GM21619 (cell line): ENCODE data around the gene SIRT5.

Experiments
- ATAC-seq: cut with Tn5 transposase; IDR thresholded peaks from one replicate; pipeline ENCODE4 v1.9.1; 2021; ENCODE audit not compliant: unreplicated experiment

Gene SIRT5

GRCh38 chr6:13586603-13587542 is 12.5 kb downstream of the SIRT5 start:
- ATAC-seq: no peak

GRCh38 chr6:13589801-13590200 is 15.4 kb downstream of the SIRT5 start:
- no peak for ATAC-seq

GRCh38 chr6:13590574-13591153 is 16.3 kb downstream of the SIRT5 start:
- no peak for ATAC-seq

- ATAC-seq: no peak
Observed at GRCh38 chr6:13591205-13591921, 17.0 kb downstream of the SIRT5 start.

- ATAC-seq: no peak
Observed at GRCh38 chr6:13593103-13593502, 18.7 kb downstream of the SIRT5 start.

- ATAC-seq: no peak
Observed at GRCh38 chr6:13593720-13594119, 19.3 kb downstream of the SIRT5 start.

GRCh38 chr6:13597073-13597472 is 22.7 kb downstream of the SIRT5 start:
- ATAC-seq: no peak

GRCh38 chr6:13600036-13600435 is 25.6 kb downstream of the SIRT5 start:
- ATAC-seq: no peak

GRCh38 chr6:13604135-13604534 is 29.7 kb downstream of the SIRT5 start:
- no peak for ATAC-seq

GRCh38 chr6:13604546-13605416 is 30.4 kb downstream of the SIRT5 start:
- ATAC-seq: no peak

- no peak for ATAC-seq
Observed at GRCh38 chr6:13605634-13606033, 31.2 kb downstream of the SIRT5 start.

GRCh38 chr6:13611715-13612114 is 37.3 kb downstream of the SIRT5 start:
- no peak for ATAC-seq

- ATAC-seq: no peak
Observed at GRCh38 chr6:13613029-13613594, 38.7 kb downstream of the SIRT5 start.

GRCh38 chr6:13614126-13614925 is 39.9 kb downstream of the SIRT5 start:
- peak; percentile 25 for ATAC-seq

- peak; percentile 88 for ATAC-seq
Observed at GRCh38 chr6:13614926-13615791, 40.8 kb downstream of the SIRT5 start, which contains the start of gene NOL7. NOL7 (plus strand) TSS chr6:13615335; CDS start chr6:13615359, 24 bp downstream.

- ATAC-seq: no peak
Observed at GRCh38 chr6:13615792-13616120, 41.4 kb downstream of the SIRT5 start.

- ATAC-seq: no peak
Observed at GRCh38 chr6:13617066-13617465, 42.7 kb downstream of the SIRT5 start.

- ATAC-seq: no peak
Observed at GRCh38 chr6:13624871-13625288, 50.5 kb downstream of the SIRT5 start.
